Fibroblast of the conjunctiva (primary cell): ENCODE data around the gene WDR70.
"Not testable (repeated sequence)": the region's sequence is repeated elsewhere in the genome, so short reads cannot be mapped to it uniquely, and the experiment has no call there.

Experiments
- DNase-seq: peaks from one replicate; pipeline ENCODE4 v3.0.0-alpha.2; 2010; ENCODE audit warnings: low read depth

WDR70 gene

DNA sequence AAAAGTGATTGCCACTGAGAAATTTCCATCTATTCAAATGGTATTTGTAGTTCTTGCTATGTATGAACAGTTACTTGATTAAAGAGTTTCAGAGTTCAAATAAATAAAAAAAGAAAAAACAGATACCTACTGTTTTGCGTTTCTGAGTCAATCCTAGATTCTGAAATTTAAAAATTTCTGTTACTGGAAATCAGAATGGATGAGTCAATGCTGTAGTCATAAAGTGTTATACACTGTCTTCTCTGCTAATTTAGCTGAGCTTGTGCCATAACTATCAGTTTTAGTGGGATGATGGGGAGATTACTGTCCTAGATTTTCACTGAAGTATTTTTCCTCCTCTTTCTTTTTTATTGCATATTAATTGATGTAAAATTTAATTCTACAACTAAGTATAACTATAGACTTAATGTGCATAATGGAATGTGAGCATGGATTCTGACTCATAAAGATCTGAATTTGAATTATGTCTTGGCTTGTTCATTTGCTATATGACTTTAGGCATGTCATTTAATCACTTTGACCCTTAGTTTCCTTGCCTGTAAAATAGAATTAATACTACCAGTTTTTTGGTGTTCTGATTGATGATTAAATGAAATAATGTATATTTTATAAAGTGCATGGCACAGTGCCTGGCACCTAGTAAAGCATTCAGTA is 75.4 kb downstream of the WDR70 start:
- not testable (repeated sequence) for DNase-seq

DNA sequence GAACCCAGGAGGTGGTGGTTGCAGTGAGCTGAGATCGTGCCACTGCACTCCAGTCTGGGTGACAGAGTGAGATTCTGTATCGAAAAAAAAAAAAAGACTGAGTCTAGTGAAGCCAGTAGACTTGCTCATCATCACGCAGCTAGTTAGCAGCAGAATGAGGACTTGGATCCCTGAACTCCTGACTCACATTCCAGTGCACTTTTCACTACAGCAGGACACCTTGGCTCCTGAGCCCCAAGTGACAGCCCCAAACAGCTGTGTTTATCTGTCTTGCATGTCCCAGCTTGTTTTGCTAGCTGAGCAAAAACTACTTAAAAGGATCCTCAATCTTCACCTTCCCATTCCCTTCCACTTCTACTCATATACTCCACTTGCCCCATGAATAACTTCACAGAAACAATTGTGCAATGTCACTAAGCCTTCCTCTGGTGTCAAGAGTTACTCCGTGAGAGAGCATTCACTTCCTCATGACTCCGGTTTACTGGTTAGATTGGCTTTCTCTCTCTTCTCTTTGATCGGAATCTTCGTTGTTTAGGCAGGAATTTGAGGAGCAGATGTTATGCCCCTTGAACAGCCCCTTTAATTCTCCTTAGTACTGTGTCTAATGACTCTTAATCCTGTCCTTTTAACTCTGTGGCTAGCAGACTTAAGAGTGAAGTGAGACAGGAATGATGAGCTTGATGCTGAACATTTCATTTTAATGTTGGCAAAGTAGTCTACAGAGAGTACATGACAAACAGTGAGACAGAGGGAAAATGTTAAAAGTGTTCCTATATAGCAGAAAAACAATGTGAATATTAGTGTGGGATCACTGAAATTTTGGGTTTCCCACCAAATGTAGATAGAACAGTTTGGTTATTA is 84.3 kb downstream of the WDR70 start:
- not testable (repeated sequence) for DNase-seq

DNA sequence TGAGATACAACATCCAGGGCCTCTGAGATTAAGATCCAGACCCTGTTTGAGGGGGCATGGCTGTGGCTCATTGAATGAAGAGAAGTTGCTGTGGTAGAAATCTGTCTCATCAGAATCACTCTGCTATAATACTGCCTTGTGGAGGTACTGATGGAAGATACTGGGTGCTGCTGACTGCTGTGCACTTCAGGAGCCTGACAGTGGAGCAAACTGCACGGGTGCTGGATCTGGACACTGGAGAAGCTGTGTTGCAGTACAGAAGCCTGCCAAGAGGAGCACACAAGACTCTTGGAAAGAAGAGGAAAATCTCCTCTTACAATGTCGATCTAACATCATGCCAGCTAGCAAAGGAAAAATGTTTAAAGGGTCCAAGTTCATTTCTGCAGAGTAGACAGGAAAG is 85.5 kb downstream of the WDR70 start:
- DNase-seq: not testable (repeated sequence)

DNA sequence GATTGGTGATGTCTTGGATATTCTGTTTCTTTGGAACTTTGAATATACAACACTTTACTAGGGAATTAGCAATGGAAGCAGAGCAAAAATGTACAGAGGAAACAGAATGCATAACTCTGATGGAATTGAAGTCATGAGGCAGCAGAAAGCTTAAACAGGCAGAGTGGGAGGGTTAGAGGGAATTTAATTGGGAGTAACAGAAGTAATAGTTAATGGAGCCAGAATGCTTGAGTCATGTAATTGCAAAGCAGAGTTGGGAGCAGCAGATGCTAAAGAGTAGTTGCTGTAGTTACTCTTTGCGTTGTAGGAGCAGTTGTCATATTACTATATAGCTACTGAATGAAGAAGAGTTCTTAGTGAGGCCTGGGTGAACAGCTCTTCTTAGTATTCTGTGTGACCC is 90.3 kb downstream of the WDR70 start:
- not testable (repeated sequence) for DNase-seq

DNA sequence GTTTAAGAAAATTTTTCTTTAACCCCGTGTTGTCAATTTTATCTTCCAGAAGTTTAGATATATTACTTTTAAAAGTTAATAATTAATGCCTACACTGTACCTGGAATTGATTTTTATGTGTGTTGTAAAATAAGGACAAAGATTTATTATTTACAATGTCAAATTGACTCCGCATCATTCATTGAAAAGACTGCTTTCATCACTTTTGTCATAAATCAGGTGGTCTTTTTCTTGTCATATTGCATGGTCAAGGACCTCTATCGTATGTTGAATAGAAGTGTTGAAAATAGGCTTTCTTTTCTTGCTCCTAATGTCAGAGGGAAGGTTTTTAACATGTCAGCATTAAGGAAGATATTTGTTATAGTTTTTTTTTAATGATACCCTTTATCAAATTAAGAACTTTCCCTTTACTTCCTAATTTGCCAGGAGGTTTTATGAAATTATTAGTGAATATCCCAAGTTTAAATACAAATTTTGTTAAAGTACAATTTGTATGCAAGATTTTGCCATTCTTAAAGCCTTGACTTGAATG is 92.6 kb downstream of the WDR70 start:
- DNase-seq: no peak

DNA sequence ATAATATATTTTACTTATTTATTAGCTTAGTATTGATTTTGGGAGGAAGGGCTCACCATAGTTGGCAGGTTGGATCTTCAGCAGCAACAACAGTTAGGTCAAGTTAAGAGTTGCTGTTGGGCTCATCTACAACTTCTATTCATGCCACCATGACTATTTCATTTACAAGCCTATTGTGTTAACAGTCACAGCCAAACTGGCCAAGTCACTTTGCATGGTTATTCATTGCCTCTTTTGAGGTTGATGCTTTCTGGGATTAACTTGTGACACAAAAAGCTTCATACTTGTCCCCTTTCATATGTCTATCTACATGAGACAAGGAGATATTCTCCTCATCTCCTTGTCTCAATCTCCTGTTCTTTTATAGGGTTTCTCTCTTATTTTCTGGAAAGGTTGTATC is 98.3 kb downstream of the WDR70 start:
- DNase-seq: no peak

DNA sequence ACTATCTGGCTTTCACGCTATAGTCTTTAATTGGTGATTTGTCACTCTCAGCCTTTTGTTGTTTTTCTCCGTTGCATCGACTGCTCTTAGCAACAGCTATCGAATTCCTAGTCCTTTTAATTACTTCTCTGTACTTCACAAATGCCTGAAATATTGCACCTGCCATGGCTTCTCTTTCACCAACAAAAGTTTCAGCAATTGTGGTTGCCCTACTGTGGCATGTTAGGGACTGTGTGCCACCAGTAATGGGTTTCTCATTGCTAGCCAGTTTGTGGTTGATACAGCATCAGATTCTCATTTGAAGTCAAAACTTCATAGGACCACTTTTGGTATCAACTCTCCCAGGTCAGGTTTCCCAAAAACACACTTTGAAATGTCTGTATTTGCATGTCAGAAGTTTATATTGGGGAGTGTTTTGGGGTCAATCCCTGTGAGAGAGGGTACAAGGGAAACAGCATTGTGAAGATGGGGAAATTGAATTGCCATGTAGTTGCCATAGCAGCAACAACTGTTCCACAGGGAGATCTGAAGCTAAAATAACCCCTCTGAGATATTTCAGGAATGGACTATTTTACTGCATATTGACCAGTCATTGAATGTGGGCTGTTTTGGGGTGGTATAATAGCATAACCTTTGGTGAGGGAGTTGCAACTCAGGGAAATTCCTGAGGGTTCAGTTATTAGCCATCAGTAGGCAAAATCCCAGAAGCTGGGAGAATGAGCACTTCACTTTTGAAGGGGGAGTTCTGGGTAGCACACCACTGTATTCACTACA is 99.2 kb downstream of the WDR70 start:
- no peak for DNase-seq

DNA sequence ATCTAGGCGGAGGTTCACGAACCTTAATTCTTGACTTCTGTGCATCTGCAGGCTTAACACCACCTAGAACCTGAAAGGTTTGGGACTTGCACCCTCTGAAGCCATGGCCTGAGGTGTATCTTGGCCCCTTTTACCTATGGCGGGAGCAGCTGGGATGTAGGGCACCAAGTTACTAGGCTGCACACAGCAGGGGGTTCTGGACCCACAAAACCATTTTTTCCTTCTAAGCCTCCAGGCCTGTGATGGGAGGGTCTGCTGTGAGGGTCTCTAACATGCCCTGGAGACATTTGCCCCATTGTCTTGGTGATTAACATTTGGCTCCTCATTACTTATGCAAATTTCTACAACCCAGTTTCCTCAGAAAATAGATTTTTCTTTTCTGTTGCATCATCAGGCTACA is 102.3 kb downstream of the WDR70 start:
- not testable (repeated sequence) for DNase-seq

DNA sequence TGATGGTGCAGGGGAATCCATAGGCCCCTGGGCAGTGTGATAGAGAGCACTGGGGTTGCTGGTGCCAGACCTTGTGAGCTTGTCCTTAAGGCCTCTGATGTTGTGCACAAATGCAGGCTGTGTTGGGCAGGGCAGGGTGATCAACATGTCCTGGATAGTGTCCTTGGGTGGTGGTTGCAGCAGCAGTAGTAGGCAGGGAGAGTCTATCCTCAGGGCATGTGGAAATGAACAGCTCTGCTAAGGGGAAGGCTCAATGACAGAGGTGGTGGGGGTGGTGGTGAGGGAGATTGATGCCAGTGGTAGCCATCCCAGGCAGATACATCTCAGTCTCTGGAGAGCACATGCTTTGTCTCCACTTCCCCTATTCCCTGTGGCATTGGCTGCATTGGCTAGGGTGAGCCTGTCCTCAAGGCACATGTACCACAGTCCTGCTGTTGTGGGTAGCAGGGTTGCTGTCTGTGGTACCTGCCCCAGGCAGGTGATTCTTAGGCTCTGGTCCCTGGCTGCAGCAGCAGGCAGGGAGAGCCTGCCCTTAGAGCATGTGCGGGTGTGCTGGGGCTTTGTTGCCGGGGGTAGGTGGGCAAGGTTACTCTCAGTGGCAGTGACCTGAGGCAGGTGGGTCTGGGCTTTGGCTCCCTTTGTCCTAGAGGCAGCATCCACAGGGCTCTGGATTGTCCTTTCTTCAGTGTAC is 111.1 kb downstream of the WDR70 start:
- no peak for DNase-seq

DNA sequence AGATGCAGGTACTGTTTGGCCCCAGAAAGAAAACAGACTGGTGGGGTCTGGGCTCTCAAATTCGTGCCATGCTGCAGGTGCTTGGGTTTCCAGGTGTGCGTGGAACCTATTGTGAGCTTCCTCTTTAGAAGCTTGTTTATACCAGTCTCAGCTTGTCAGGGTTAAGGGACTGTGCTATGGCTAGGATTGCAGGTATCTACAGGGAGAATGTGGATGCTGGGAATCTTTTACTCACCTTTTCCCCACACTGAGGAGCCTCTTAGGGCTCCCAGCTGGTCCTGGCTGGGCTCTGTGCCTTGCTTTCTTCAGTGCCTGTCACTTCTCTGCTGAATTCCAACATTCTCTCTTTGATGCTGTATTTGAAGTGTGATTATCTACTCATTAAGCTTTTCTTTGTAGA is 111.8 kb downstream of the WDR70 start:
- DNase-seq: no peak

DNA sequence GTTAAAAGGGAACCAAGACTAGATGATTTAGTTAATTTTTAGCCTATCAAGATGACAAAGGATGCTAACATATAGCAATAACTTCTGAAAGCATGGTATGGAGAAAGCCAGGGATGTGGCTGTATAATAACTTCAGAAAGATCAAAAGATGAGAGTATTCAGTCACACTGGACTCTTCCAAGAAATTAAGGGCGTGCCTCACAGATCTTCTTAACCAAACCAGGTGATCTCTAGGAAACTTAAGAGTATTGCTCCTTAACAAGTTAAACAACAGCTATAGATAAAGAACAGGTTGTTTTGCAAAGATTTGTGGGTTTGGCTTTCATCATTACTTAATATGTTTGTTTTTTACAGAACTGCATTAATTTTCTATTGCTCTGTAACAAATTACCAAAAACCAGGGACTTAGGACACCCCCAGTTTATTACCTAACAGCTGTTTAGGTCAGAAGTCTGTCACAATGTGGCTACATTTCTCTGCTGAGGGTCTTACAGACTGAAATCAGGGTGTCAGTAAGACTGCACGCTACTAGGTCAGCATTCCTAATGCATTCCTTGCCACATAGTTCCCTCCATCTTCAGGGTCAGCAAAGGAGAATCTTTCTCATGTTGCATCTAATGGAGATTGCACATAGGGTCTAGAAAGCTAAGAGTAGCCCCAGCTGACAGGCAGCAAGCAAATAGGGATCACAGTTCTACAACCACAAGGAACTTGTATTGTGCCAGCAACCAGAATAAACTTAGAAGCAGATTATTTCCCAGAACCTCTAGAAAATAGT is 113.8 kb downstream of the WDR70 start:
- no peak for DNase-seq

DNA sequence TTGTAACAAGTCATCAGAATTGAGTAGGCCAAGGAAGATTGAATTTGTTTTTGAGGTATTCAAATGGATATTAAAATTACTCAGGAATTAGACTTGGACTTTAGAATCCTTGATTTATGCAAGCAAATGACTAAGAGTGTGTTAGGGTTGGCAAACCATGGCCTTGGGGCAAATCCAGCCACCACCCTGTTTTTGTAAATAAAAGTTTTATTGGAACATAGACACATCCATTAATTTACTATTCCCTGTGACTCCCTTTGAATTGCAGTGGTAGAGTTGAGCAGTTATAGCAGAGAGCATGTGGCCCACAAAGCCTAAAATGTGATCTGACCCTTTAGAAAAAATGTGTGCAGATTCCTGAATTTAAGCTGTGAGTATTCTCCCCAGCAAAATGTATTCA is 115.6 kb downstream of the WDR70 start:
- DNase-seq: no peak

DNA sequence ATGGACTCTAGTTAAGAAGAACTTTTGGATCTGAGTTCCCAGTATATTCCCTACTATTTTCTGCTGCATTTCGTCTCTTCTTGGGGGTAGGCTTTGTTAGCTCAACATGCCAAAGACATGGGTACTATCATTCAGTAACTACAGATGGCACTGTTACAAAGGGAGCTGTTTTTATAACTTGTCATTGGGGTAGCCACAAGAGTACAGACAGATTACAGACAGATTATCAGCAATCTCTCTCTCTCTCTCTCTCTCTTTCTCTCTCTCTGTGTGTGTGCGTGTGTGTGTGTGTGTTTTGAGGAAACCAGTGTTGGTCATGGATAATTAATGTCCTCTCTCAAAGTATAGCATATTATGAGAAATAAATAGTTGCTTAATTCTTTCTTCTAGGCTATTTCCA is 116.1 kb downstream of the WDR70 start:
- DNase-seq: no peak

DNA sequence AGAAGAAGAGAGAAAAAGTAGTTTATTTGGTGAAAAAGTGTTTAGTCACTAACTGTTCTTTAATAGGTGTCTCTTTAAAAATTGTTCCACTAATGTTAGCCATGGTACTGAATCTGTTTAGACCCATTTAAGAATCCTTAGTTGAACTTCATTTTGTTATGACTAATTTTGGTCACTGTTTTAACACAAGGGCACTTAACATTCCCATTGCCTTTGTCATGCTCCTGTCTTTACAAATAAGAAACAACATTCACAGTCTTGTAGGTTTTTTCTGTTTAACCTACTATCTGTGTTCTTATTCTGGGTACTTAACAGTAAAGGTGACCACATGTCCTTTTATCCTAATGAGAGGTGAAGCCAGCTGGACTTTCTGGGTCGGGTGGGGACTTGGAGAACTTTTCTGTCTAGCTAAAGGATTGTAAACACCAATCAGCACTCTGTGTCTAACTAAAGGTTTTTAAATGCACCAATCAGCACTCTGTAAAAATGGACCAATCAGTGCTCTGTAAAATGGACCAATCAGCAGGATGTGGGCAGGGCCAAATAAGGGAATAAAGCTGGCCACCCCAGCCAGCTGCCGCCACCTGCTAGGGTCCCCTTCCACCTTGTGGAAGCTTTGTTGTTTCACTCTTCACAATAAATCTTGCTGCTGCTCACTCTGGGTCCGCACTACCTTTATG is 116.7 kb downstream of the WDR70 start:
- DNase-seq: no peak

DNA sequence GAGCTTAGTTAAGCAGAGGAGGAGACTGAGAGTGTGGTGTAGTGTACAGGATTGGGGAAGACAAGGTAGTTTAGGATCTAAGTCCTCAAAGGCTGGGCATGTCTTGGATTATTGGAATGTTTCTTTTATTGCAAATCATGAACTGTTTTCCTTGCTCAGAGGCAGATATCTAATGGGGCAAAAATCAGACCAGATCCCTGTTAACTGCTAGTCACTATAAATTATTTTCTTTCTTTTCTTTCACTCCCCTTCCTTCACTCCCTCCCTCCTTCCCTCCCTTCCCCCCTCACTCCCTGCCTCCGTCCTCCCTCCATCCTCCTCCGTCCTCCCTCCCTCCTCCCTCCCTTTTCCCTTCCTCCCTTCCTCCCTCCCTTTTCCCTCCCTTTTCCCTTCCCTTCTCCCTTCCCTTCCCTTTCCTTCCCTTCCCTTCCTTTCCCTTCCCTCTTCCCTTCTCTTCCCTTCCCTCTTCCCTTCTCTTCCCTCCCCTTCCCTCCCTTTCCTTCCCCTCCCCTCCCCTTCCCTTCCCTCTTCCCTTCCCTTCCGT is 117.9 kb downstream of the WDR70 start:
- DNase-seq: no peak

DNA sequence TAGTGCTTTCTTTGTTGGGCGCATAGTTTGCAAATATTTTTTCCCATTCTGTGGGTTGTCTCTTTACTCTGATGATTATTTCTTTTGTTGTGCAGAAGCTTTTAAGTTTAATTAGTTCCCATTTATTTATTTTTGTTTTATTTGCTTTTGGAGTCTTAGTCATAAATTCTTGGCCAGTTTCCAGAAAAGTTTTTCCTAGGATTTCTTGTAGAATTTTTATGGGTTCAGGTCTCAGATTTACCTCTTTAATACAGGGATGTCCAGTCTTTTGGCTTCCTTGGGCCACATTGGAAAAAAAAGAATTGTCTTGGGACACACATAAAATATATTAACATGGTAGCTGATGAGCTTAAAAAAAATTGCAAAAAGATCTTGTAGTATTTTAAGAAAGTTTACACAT is 122.0 kb downstream of the WDR70 start:
- DNase-seq: no peak

DNA sequence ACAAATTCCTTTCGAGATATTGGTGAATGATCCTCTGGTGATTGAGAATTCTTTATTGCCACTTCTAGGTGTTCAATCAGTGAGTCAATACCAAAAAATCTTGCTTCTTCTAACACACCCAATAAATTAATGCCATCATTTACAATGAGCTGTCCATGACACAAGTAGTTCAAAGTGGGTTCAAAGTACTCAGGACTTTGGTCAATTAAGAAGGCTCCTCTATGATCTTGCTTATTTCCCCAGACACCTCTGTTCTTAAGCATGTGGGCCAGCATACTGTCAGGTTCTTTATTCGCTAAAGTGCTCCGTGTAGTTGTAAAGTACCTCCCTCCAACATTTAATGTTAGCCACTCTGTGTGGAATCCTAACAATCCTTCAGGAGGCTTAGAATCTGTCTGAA is 127.1 kb downstream of the WDR70 start:
- no peak for DNase-seq

DNA sequence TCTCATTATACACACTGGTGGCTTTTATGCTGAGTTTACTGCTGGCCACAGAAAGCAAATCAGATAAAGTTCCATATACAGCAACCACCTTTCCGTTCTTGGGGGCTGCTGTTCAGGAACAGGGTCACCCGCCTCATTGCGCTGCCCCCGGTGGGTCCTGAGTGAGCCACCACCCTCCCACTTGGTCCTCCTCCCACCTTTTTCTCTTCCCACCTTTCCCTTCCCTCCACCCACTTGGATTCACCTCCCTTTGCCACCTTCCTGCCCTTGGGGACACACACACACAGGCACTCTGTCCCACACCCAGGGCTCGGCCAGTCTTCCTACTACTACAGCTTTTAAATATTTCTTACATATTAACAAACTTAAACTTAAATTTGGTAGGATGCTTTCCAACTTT is 127.6 kb downstream of the WDR70 start:
- no peak for DNase-seq

DNA sequence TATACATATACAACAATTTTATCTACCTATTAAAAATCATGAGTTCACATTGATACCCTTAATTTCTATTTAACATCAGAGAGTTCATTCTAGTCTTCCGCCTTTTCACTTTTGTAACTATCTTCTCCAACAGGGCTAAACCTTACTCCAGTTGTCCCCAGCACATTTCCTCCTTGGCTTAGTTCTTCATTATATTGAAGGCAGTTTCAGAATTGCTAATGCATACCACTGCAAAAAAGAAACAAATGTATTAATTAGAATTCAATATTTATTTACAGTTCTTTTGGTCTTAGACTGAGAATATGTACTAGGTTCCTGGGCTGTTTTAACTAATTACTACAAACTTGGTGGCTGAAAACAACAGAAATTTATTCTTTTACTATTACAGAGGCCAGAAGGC is 132.5 kb downstream of the WDR70 start:
- no peak for DNase-seq

DNA sequence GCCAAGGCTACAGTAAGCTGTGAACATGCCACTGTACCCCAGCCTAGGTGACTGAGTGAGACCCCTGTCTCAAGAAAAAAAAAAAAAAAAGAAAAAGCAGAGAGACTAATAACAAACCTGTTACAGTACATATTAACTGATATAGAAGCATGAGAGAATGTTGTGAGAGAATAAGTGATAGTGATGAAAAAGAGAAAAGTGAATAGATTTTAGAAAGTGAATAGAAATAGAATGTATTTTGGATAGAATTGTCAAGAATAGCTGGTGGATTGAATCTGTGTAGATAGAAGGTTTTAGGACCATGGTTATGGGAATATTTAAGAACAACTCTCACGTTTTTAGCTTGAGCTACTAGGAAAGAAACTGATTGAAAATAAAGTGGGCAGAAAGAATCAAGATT is 135.8 kb downstream of the WDR70 start:
- no peak for DNase-seq
